Fibroblast of pulmonary artery (primary cell): ENCODE data around the gene RMI2.

ENCODE experiments used
- DNase-seq: peaks from one replicate; pipeline ENCODE4 v3.0.0-alpha.2; 2010; ENCODE audit warnings: low read depth
- H3K4me3 ChIP-seq: replicated peaks from 2 replicates; pipeline ENCODE4 v1.5.1; 2011; ENCODE audit warnings: low read depth, mild to moderate bottlenecking, control low read depth, low read length, moderate library complexity
- TF ChIP-seq, protein P1 (sequence below): IDR thresholded peaks from 2 replicates; pipeline ENCODE4 v1.5.1; 2011; ENCODE audit warnings: mild to moderate bottlenecking, control low read depth, low read length, inconsistent platforms; ENCODE audit errors: missing control alignments

RMI2 gene

GRCh38 chr16:11355862-11356261 is 10.6 kb downstream of the RMI2 start:
- TF ChIP-seq, protein P1, sequence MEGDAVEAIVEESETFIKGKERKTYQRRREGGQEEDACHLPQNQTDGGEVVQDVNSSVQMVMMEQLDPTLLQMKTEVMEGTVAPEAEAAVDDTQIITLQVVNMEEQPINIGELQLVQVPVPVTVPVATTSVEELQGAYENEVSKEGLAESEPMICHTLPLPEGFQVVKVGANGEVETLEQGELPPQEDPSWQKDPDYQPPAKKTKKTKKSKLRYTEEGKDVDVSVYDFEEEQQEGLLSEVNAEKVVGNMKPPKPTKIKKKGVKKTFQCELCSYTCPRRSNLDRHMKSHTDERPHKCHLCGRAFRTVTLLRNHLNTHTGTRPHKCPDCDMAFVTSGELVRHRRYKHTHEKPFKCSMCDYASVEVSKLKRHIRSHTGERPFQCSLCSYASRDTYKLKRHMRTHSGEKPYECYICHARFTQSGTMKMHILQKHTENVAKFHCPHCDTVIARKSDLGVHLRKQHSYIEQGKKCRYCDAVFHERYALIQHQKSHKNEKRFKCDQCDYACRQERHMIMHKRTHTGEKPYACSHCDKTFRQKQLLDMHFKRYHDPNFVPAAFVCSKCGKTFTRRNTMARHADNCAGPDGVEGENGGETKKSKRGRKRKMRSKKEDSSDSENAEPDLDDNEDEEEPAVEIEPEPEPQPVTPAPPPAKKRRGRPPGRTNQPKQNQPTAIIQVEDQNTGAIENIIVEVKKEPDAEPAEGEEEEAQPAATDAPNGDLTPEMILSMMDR = no peak
- H3K4me3 ChIP-seq = no peak overlapping the region
- no peak for DNase-seq

DNA sequence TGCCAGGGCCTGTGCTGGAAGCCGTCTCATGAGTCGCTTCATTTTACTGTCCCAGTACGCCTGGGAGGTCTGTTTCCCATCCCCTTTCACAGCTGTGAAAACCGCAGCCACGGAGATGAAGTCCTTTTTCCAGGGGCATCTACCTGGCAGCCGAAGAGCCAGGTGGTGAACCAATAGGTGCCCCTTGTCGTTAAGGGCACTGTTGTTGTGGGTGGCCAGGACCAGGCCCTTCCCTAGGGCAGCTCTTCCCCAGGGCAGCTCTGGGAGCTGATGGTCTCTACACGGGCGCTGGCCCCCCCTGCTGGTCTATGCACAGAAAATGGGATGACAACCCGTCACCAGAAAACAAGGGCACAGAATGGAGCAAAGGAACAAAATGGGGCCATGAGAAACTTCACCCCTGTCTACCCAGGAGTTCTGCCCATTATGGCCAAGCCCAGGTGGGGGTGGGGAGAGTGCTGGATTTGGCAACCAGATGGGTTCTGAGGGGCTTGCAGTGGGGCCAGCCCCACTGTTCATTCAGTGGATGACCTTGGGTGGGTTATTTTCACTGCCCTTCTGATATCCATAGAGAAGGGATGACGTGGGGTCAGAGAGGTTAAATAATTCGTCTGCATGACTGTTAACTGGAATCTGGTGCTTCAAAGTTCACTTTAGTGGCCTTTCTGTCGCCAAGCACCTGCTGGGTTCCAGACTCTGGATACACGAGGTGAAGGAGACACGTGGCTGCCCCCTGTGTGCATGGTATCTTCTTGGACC is 11.5 kb downstream of the RMI2 start:
- TF ChIP-seq, protein P1 = peak; percentile 69
- H3K4me3 ChIP-seq = no peak overlapping the region
- peak; percentile 65 for DNase-seq

DNA sequence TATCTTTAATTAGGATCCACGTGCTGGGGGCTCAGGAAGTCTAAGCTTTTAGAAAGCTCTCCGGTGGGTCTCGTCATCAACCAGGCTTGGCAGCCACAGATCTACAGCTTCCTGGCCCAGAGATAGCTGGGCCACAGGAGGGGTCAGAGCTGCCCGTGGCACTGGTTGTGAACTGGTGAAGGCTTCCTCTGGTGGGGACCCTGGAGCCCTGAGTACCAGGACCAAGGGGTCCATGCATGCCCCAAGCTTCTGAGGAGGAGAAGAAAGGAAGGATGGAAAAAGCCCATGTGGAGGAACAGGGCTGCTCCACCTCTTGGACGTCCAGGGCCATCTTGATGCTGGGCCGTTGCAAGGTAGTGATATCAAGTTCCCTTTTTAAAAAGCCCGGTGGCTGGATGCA is 13.3 kb downstream of the RMI2 start:
- H3K4me3 ChIP-seq = no peak overlapping the region
- TF ChIP-seq, protein P1 = no peak
- DNase-seq = no peak

GRCh38 chr16:11359370-11359769 is 14.1 kb downstream of the RMI2 start:
- TF ChIP-seq, protein P1 = no peak
- no peak overlapping the region for H3K4me3 ChIP-seq
- no peak for DNase-seq

DNA sequence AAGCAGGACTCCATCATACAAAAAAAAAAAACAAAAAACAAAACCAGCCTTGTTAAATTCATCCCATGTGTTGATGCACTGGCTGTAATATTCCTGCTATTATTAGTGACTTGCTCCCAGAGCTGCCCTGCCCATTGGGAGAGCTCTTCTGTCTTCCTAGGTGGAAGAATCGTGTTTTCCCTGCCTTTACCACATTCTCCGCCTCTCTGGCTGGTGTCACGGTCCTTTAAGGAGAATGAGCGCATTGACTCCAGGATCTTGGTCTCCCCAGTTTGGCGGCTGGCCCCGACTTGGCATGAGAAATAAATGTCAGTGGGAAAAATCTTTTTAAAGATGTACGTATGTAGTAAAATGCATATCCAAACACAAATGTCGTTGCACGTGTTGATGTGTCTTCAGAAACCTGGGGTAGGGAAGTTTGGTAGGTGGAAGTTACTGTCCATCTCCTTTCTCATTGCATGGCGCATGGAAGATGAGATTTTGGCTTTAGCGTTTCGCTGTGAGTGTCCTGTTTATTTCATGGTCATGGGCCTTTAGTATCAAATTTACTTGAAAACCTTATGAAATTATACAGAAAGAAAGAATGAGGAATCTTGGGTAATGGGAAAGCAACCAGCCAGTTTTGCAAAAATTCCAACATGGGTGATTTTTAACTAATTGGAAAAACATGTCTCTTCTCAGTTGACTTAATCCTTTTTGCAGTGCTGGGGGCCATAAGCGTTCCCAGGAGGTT is 15.5 kb downstream of the RMI2 start:
- H3K4me3 ChIP-seq = no peak overlapping the region
- no peak for DNase-seq
- TF ChIP-seq, protein P1 = no peak

DNA sequence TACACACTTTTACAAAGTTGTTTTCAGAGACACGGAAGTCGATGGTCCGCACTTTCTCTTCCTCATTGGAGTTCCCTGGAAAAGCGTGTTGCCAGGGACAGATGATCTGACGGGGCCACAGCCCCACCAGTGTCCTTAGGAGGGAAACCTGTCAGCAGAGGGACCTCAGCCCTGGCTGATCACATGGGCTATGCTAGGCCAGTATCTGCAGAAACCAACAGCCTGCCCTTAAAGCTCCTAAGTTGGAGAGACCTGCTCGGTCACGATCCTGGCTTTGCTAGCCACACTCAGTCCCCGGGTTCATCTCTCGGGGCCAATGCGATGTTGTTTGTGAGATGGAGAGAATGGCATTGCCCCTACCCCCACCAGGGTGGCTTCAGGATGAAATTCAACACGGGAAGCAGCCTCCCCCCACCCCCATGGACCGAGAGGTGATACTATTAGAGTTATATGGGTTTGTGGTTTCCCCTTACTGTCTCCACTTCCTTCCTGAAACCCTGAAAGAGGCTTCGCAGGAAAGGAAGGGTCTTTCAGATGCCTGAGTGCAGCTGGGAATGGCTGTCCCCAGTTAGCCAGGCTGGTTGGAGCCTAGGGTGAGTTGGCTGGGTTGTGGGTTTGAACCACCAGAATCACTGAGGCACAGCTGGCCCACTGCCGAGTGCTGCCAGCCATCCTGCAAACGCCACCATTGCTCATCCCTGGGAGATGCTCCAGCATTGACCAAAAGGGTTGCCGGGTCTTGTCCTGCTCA is 16.6 kb downstream of the RMI2 start:
- no peak overlapping the region for H3K4me3 ChIP-seq
- DNase-seq = no peak

More for the DNA sequence above, 16.6 kb downstream of the RMI2 start:
- TF ChIP-seq, protein P1 = no peak
